SK-N-SH treated with all-trans-retinoic acid at 6 μM for 48 hours (cell line): Measurements from ENCODE around the gene JPH3.

ENCODE experiments used
- ATAC-seq: fragments of 200-7000 bp; cut with Tn5 transposase; 3 replicates; pipeline ENCODE4 v1.9.1; 2020; ENCODE audit warnings: mild to moderate bottlenecking, moderate library complexity
- ARNTL ChIP-seq: fragments of 450-650 bp; formaldehyde crosslinking; IDR thresholded peaks from 2 replicates; pipeline ENCODE4 v1.5.0; 2020; ENCODE audit warnings: low read depth, mild to moderate bottlenecking, moderate library complexity, borderline replicate concordance
- BACH2 ChIP-seq: fragments of 250-450 bp; sonication (Bioruptor Pico); IDR thresholded peaks from 2 replicates; pipeline ENCODE4 v1.9.0; 2021; ENCODE audit warnings: mild to moderate bottlenecking, borderline replicate concordance
- CREB5 ChIP-seq: fragments of 250-450 bp; sonication (Bioruptor Pico); IDR thresholded peaks from 2 replicates; pipeline ENCODE4 v1.5.1; 2020; ENCODE audit warnings: low read depth, mild to moderate bottlenecking, moderate library complexity
- CSDC2 ChIP-seq: fragments of 250-450 bp; sonication (Bioruptor Pico); IDR thresholded peaks from 2 replicates; pipeline ENCODE4 v1.5.0; 2020; ENCODE audit warnings: mild to moderate bottlenecking, moderate library complexity
- ESRRG ChIP-seq: fragments of 250-450 bp; sonication (Bioruptor Pico); IDR thresholded peaks from 2 replicates; pipeline ENCODE4 v1.6.1; 2021; ENCODE audit warnings: mild to moderate bottlenecking
- GLIS3 ChIP-seq: fragments of 250-450 bp; sonication (Bioruptor Pico); IDR thresholded peaks from 2 replicates; pipeline ENCODE4 v1.5.0; 2020; ENCODE audit warnings: mild to moderate bottlenecking, moderate library complexity
- ISL1 ChIP-seq: fragments of 250-450 bp; sonication (Bioruptor Pico); IDR thresholded peaks from 2 replicates; pipeline ENCODE4 v2.1.2; 2022; ENCODE audit warnings: mild to moderate bottlenecking, moderate library complexity
- OSR1 ChIP-seq: fragments of 250-450 bp; sonication (Bioruptor Pico); IDR thresholded peaks from 2 replicates; pipeline ENCODE4 v1.8.0; 2022; ENCODE audit warnings: moderate library complexity, mild to moderate bottlenecking, inconsistent platforms
- PATZ1 ChIP-seq: fragments of 250-450 bp; sonication (Bioruptor Pico); IDR thresholded peaks from 2 replicates; pipeline ENCODE4 v1.8.0; 2020; ENCODE audit warnings: mild to moderate bottlenecking, moderate library complexity, borderline replicate concordance
- PPARA ChIP-seq: fragments of 250-450 bp; sonication (Bioruptor Pico); IDR thresholded peaks from 2 replicates; pipeline ENCODE4 v1.5.0; 2020; ENCODE audit warnings: mild to moderate bottlenecking, borderline replicate concordance
- RARB ChIP-seq: fragments of 250-450 bp; sonication (Bioruptor Pico); IDR thresholded peaks from 2 replicates; pipeline ENCODE4 v1.8.0; 2021; ENCODE audit warnings: mild to moderate bottlenecking, moderate library complexity
- SNAI2 ChIP-seq: fragments of 250-450 bp; sonication (Bioruptor Pico); IDR thresholded peaks from 2 replicates; pipeline ENCODE4 v1.5.0; 2020; ENCODE audit warnings: mild to moderate bottlenecking, moderate library complexity
- TCF4 ChIP-seq: fragments of 250-450 bp; sonication (Bioruptor Pico); IDR thresholded peaks from 2 replicates; pipeline ENCODE4 v1.8.0; 2021; ENCODE audit warnings: mild to moderate bottlenecking, moderate library complexity, borderline replicate concordance
- TOX ChIP-seq: fragments of 250-450 bp; sonication (Bioruptor Pico); IDR thresholded peaks from 2 replicates; pipeline ENCODE4 v1.8.0; 2021; ENCODE audit warnings: mild to moderate bottlenecking, moderate library complexity, borderline replicate concordance
- ZC3H10 ChIP-seq: fragments of 250-450 bp; sonication (Bioruptor Pico); IDR thresholded peaks from 2 replicates; pipeline ENCODE4 v1.5.1; 2021; ENCODE audit warnings: mild to moderate bottlenecking, moderate library complexity
- ZFP3 ChIP-seq: fragments of 250-450 bp; sonication (Bioruptor Pico); IDR thresholded peaks from 2 replicates; pipeline ENCODE4 v1.5.0; 2020; ENCODE audit warnings: mild to moderate bottlenecking, moderate library complexity
- ZFP30 ChIP-seq: fragments of 450-650 bp; formaldehyde crosslinking; IDR thresholded peaks from 2 replicates; pipeline ENCODE4 v1.5.0; 2022; ENCODE audit warnings: mild to moderate bottlenecking, moderate library complexity
- ZNF565 ChIP-seq: fragments of 450-650 bp; formaldehyde crosslinking; conservative IDR thresholded peaks from 2 replicates; pipeline ENCODE4 v1.5.0; 2020; ENCODE audit warnings: low read depth, mild to moderate bottlenecking, moderate library complexity
- ZNF70 ChIP-seq: fragments of 450-650 bp; formaldehyde crosslinking; IDR thresholded peaks from 2 replicates; pipeline ENCODE4 v1.5.0; 2020; ENCODE audit warnings: mild to moderate bottlenecking, moderate library complexity
- ZNF8 ChIP-seq: fragments of 450-650 bp; formaldehyde crosslinking; IDR thresholded peaks from 2 replicates; pipeline ENCODE4 v1.5.0; 2020; ENCODE audit warnings: mild to moderate bottlenecking, moderate library complexity
- TF ChIP-seq, protein P1 (sequence below): fragments of 250-450 bp; sonication (Bioruptor Pico); IDR thresholded peaks from 2 replicates; pipeline ENCODE4 v1.8.0; 2021; ENCODE audit warnings: low read depth, mild to moderate bottlenecking, moderate library complexity, borderline replicate concordance
- TF ChIP-seq, protein P2 (sequence below): fragments of 250-450 bp; sonication (Bioruptor Pico); IDR thresholded peaks from 2 replicates; pipeline ENCODE4 v1.5.1; 2021; ENCODE audit warnings: mild to moderate bottlenecking, moderate library complexity

The JPH3 gene

DNA sequence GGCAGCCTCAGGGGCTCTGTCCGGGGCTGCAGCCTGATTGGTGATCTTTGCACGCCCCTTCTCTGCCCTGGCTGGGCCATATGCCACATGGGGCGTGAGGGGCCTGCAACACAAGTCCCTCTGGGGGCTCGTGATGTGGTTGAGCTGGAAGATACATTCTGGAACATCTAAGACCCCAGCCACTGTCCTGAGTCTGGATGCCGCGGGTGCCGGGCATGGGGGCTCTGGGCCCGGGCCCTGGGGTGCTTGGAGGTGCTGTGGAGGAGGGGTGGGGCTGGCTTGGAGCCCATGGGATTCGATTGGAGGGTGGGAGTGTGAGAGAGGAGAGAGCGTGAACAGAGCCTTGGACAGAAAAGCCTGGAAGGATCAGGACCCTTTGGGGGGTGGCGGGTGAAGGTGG is 39.4 kb downstream of the JPH3 start:
- TF ChIP-seq, protein P1, sequence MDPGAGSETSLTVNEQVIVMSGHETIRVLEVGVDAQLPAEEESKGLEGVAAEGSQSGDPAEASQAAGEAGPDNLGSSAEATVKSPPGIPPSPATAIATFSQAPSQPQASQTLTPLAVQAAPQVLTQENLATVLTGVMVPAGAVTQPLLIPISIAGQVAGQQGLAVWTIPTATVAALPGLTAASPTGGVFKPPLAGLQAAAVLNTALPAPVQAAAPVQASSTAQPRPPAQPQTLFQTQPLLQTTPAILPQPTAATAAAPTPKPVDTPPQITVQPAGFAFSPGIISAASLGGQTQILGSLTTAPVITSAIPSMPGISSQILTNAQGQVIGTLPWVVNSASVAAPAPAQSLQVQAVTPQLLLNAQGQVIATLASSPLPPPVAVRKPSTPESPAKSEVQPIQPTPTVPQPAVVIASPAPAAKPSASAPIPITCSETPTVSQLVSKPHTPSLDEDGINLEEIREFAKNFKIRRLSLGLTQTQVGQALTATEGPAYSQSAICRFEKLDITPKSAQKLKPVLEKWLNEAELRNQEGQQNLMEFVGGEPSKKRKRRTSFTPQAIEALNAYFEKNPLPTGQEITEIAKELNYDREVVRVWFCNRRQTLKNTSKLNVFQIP, result no peak
- no peak for TF ChIP-seq TOX (CRISPR knock-in tag)
- no peak for TF ChIP-seq PPARA
- no peak for TF ChIP-seq BACH2 (CRISPR knock-in tag)
- no peak for TF ChIP-seq TCF4 (CRISPR knock-in tag)
- no peak for TF ChIP-seq ZNF565 (CRISPR knock-in tag)
- no peak for ATAC-seq

GRCh38 chr16:87642491-87642890 is 40.2 kb downstream of the JPH3 start:
- no peak for ATAC-seq
- no peak for TF ChIP-seq ZFP3 (CRISPR knock-in tag)
- TF ChIP-seq PPARA, result no peak
- no peak for TF ChIP-seq SNAI2 (CRISPR knock-in tag)
- no peak for TF ChIP-seq ARNTL (CRISPR knock-in tag)
- TF ChIP-seq ZNF8 (CRISPR knock-in tag), result no peak
- no peak for TF ChIP-seq ZFP30 (CRISPR knock-in tag)
- TF ChIP-seq, all 23 proteins: peak for 0

GRCh38 chr16:87644186-87644585 is 41.9 kb downstream of the JPH3 start:
- no peak for ATAC-seq
- no peak for TF ChIP-seq ISL1 (CRISPR knock-in tag)
- TF ChIP-seq OSR1, result no peak
- TF ChIP-seq GLIS3 (CRISPR knock-in tag), result no peak
- TF ChIP-seq CSDC2 (CRISPR knock-in tag), result no peak
- TF ChIP-seq ZFP3 (CRISPR knock-in tag), result no peak
- no peak for TF ChIP-seq ZFP30 (CRISPR knock-in tag)
- no peak for TF ChIP-seq RARB (CRISPR knock-in tag)
- TF ChIP-seq ZNF70, result no peak
- no peak for TF ChIP-seq PPARA
- no peak for TF ChIP-seq SNAI2 (CRISPR knock-in tag)
- no peak for TF ChIP-seq PATZ1 (CRISPR knock-in tag)
- no peak for TF ChIP-seq ARNTL (CRISPR knock-in tag)

DNA sequence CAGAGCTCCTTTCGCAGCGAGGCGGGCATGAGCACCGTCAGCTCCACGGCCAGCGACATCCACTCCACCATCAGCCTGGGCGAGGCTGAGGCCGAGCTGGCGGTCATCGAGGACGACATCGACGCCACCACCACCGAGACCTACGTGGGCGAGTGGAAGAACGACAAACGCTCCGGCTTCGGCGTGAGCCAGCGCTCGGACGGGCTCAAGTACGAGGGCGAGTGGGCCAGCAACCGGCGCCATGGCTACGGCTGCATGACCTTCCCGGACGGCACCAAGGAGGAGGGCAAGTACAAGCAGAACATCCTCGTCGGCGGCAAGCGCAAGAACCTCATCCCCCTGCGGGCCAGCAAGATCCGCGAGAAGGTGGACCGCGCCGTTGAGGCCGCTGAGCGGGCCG is 42.3 kb downstream of the JPH3 start:
- TF ChIP-seq ISL1 (CRISPR knock-in tag) (no peak), ZFP3 (CRISPR knock-in tag) (no peak), ZFP30 (CRISPR knock-in tag) (no peak), CREB5 (CRISPR knock-in tag) (no peak), PPARA (no peak), ZNF565 (CRISPR knock-in tag) (no peak), CSDC2 (CRISPR knock-in tag) (no peak), BACH2 (CRISPR knock-in tag) (no peak), GLIS3 (CRISPR knock-in tag) (no peak), ZC3H10 (CRISPR knock-in tag) (no peak), TOX (CRISPR knock-in tag) (no peak), RARB (CRISPR knock-in tag) (no peak), PATZ1 (CRISPR knock-in tag) (no peak), ZNF8 (CRISPR knock-in tag) (no peak), ARNTL (CRISPR knock-in tag) (no peak), ESRRG (no peak)
- TF ChIP-seq, protein P1, result no peak
- TF ChIP-seq, protein P2, sequence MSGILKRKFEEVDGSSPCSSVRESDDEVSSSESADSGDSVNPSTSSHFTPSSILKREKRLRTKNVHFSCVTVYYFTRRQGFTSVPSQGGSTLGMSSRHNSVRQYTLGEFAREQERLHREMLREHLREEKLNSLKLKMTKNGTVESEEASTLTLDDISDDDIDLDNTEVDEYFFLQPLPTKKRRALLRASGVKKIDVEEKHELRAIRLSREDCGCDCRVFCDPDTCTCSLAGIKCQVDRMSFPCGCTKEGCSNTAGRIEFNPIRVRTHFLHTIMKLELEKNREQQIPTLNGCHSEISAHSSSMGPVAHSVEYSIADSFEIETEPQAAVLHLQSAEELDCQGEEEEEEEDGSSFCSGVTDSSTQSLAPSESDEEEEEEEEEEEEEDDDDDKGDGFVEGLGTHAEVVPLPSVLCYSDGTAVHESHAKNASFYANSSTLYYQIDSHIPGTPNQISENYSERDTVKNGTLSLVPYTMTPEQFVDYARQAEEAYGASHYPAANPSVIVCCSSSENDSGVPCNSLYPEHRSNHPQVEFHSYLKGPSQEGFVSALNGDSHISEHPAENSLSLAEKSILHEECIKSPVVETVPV (CRISPR knock-in tag), result no peak
- ATAC-seq, result no peak
